IPS DF 4.7 (cell line): Measurements from ENCODE around the gene RASD2.

ENCODE experiments used
- DNase-seq: peaks from one replicate; pipeline ENCODE4 v3.0.0-alpha.2; 2013; ENCODE audit warnings: low spot score; ENCODE audit errors: extremely low read depth

Gene RASD2

GRCh38 chr22:35518811-35519210, 21.8 kb upstream of the RASD2 start:
- DNase-seq: no peak

DNA sequence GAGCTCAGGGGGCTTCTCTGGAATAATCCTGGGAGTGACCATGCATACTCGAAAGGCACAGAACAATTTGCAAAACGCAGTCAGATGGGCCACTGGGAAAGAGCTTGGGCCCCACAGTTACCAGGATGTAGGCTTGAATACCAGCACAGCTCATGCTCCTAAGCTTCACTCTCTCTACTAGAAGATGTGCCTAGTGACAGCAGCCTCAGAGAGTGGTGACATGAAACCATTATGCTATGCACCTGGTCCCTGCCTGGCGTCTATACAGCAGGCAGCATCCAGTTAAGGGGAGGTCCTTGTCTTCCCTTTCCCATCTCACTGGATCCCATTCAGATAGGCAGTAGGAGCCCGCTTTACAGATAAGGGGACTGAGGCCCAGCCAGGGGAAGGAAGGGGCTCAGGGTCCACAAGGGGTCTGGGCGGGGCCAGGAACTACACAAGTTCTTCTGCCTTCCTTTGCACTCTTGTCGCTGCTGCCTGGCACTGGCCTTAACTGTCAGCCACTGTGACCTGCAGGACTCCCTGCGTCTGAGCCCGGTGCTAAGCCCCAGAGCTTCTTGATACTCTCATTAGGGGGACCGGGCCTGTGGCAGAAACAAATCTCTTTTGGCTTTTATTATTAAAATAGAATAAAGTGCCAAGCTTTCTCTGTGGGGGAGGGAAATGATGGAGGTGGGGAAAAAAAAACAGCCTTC, 21.2 kb upstream of the RASD2 start:
- no peak for DNase-seq

- no peak for DNase-seq
These were observed 19.0 kb upstream of the RASD2 start for GRCh38 chr22:35521358-35522224.

GRCh38 chr22:35522225-35523149, 18.1 kb upstream of the RASD2 start:
- no peak for DNase-seq

DNA sequence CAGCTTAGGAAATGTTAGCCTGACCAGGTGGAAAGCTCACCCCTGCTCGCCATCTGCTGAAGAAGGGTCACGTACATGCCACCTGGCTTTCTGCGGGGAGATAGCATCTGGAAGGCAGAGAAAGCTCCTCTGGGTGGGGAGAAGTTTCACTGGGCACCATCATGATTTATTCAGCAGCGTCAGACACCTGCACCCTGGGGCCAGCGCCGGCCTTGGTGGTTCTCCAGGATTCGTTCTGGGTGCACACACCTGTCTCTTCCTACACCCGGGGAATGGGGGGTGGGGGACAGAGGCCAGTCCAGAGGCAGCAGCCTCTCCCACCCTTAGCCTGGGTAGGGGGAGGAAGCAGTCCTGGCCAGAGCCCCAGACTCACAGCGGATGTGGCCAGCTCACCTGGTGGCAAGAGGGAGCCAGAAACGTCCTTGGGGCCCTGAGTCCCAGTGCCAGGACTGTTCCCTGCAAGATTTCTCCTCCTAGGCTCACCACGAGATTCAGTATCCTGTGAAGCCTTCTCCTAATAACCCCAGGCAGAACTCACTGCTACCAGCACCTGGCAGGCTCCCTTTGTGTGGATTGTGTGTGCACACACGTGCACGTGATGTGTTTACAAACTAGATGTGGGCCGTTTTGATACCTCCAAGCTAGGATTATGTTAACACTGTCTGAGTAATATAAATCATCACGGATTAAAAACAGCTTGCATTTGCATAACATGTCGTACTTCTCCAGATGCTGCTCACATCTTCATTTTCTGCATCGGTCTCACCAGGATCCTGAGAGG, 17.3 kb upstream of the RASD2 start:
- DNase-seq: no peak

DNA sequence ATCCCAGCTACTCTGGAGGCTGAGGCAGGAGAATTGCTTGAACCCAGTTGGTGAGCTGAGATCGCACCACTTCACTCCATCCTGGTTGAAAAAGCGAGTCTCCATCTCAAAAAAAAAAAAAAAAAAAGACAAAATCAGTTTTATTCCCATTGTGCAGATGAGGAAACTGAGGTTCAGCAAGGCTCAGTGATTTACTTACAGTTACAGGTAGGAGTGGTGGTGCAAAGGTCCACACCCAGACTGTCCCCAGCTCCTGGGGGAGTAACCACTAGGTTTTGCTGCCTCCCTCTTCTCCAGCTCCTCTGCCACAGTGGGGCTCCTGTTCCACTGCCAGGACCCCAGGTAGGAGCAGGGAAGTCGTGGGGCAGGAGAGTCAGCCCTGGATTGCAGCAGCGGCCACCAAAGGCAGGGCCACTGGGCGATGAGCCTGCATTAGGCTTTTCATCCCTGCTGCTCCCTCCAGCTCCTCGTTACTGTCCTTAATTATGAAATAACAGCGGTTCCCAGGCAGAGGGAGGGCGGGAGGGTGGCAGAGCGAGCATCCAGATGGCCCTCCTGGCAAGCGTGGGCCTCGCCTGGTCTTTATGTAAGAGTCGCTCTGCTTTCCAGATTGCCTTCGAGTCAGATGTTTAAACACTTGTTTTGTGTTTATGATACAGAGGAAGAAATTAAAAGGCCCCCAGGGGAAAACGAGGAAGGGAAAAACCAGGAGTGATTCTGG, 15.5 kb upstream of the RASD2 start:
- no peak for DNase-seq

- no peak for DNase-seq
These were observed 14.8 kb upstream of the RASD2 start for GRCh38 chr22:35525687-35526332.

DNA sequence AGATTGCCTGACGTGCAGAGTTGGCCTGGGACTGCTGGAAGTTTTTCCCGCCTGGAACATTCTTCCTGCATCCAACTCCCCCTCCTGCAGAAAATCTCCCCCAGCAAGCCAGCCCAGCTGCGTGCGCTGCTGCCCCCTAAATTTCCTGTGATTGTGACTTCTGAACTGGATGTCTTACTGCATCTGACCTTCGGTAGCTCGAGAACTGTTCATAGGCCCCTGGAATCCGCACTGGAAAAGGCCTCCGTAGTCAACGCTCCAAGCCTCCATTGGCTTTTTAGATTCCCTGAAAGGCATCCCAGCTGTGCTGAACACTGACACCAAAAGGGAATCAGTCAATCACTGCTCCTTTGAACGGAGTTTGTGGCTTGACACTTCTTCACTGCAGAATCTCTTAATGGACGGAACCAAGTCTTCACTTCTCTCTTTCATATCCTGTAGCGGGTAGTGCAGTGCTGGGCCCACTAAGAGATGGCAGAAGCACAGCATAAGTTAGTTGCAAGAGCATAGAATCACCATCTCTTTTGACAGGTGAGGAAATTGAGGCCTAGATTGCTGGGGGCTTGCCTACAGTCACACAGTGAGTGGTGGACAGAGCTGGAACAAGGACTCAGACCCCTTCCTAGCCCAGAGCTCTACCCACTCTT, 14.2 kb upstream of the RASD2 start:
- no peak for DNase-seq

GRCh38 chr22:35528927-35529326, 11.7 kb upstream of the RASD2 start:
- DNase-seq: no peak

DNA sequence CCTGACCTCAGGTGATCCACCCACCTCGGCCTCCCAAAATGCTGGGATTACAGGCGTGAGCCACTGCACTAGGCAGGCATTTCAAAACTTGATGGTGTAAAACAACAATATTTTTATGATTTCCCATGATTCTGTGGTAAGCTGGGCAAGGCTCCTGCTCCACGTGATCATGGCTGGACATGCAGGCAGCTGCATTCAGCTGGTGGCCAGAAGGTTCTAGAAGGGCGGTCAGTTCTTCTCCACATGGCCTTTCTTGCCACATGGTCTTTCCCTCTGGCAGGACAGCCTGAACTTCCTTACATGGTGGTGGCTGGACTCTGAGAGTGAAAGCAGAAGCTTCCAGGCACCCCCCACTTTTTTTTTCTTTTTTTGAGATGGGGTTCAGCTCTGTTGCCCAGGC, 9.9 kb upstream of the RASD2 start:
- no peak for DNase-seq

DNA sequence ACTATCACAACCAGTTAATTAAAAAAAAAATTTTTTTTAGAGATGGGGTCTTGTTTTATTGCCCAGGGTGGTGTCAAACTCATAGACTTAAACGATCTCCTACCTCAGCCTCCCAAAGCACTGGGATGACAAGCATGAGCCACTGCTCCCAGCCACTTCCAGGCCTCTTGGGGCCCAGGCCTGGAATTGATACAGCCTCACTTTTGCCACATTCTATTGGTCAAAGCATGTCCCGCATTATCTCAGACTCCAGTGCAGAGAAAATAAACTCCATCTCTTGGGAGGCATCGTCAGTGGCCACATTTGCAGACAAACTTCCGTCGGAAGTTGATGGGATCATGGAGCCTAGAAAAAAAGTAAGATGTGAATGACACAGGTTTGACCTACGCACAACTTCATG, 9.4 kb upstream of the RASD2 start:
- DNase-seq: no peak

GRCh38 chr22:35531676-35532075, 9.0 kb upstream of the RASD2 start:
- no peak for DNase-seq

GRCh38 chr22:35533365-35534029, 7.1 kb upstream of the RASD2 start:
- DNase-seq: no peak

DNA sequence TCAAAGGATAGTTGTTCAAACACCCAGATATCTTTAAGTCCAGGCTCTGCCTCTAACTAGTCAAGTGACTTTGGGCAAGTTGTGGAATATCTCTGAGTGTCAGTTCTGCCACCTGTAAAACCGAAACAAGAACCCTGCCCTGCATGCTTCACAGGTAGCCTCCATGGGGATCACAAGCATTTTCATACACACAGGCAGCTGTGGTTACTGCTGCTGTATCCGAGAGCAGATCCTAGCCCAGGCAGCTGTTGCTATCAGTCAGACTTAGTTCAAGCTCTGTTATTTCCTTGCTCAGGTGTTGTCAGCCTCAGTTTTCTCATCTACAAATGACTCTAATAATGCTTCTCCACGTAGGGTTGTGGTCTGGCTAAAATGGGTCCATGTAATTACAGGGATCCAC, 6.5 kb upstream of the RASD2 start:
- no peak for DNase-seq

- no peak for DNase-seq
These were observed 3.4 kb upstream of the RASD2 start for GRCh38 chr22:35537232-35537631.

- no peak for DNase-seq
These were observed 1.8 kb upstream of the RASD2 start for GRCh38 chr22:35538801-35539321.

GRCh38 chr22:35539487-35539886, 1.1 kb upstream of the RASD2 start:
- no peak for DNase-seq

GRCh38 chr22:35539910-35540594, 579 bp upstream of the RASD2 start:
- DNase-seq: no peak
